Left colon (tissue), 2 donors: Measurements from ENCODE around the gene VCL. TPM values are rescaled to one million over a fixed set of nuclear protein-coding genes. Genes with fewer than 3 reads are reported as not detected.

ENCODE experiments used
- ATAC-seq: fragments of 200-7000 bp; cut with Tn5 transposase; one replicate; pipeline ENCODE4 v1.9.1; 2020; ENCODE audit warnings: mild to moderate bottlenecking, moderate library complexity
- DNase-seq, 2 donors: peaks; one replicate each; pipeline ENCODE4 v3.0.0-alpha.2; 2020
- intact Hi-C, 2 donors: fragments of 100-400 bp; cut with DNase I in 1 of 2; cut with micrococcal nuclease in 1 of 2; formaldehyde crosslinking; loops; one replicate each; pipeline versions ENCODE4 v1.11.2 to v1.14.0; 2022; cut with DNase I, micrococcal nuclease
- total RNA-seq, 2 donors: library from RNA; stranded (reverse); fragmentation: NEBNext Ultra II Directional; extraction: Animal tissue kit (Norgen Biotek cat#: 25700); gene quantifications; one replicate each; pipeline ENCODE4 v1.2.1, GENCODE V29; 2021
- donor health status: DM: no; HTN: no; CAD: no.
- donor health status: DM: yes; HTN: yes; CAD: no.

VCL gene
- total RNA-seq, 2 donors from 2014 or later: 122 to 123 TPM

DNA sequence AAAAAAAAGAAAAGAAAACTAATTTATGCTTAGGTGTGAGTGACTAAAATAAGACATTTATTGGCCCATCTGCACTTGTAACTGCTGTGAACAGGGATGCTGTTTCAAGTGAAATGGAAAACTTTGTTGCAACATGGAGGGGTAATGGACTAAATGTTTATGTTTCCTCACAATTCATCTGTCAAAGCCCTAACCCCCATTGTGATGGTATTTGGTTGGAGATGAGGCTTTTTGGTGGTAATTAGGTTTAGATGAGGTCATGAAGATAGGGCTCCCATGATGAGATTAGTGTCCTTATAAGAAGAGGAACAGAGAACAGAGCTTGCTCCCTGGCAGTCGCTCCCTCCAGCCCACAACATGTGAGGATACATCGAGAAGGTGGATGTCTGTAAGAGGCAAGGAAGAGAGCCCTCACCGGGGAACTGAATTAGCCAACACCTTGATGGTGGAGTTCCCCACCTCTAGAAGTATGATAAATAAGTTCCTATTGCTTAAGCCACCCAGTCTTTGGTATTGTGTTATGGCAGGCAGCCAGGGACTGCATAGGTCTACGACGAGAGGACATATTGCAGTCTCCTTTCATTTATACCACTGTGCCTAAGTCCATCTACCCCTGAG lies 28.6 kb upstream of the VCL start:
- intact Hi-C loops: no loop called here
- no peak for DNase-seq
- no peak for ATAC-seq

DNA sequence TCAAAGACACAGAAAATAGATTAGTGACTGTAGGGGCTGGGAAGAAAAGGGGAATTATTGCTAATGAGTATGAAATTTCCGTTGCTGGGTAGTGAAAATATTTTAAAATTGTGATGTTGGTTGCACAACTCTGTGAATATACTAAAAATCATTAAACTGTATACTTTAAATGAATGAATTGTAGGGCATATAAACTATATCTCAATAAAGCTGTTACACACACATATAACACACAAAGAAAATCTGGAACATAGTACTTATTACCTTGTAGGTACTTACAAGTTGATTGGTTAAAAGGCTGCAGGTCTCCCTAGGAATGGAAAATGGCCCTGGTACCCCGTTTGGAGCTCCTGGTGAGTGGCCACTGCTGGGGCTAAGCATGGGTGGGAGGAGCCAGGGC lies 27.1 kb upstream of the VCL start:
- intact Hi-C loops: no loop called here
- DNase-seq (no peak), ATAC-seq (no peak)

DNA sequence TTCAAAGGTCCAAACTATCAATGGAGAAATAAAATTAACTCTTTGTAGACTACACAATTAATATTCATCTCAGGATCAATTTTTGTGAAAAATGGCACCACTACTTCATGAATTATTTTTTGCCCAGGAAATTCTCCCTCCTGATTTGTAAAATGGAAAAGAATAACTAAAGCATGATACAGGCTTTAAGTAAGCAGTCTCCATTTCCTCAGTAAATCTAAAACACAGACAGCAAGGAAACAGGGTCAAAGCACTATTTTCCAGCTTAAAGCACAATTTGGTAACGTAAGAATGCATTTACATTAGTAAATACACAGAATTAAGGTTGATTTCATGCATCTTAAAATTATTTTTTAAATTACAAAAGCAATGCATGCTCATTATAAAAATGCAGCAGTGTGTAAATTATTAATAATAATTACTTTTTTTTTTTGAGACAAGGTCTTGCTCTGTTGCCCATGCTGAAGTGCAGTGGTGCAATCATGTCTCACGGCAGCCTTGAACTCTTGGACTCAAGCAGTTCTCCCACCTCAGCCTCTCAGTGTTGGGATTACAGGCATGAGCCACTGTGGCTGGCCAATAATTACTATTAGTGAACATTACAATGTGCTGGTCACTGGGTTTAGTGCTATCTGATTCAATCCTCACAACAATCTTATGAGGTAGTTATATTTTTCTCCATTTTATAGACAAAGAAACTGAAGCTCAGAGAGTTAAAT lies 26.1 kb upstream of the VCL start:
- no peak for ATAC-seq
- intact Hi-C loops: no loop called here
- DNase-seq: no peak

DNA sequence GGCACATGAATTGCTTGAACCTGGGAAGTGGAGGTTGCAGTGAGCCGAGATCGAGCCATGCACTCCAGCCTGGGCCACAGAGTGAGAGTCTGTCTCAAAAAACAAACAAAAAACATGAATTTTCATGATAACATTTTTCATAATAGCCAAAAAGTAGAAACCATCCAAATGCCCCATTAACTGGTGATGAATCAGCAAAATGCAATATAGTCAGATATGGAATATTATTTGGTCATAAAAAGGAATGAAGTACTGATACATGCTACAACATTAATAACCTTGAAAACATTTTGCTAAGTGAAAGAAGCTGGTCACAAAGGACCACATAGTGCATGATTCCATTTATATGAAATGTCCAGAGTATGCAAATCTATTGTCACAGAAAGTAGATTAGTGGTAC lies 24.5 kb upstream of the VCL start:
- no peak for ATAC-seq
- intact Hi-C loops: no loop called here
- no peak for DNase-seq

DNA sequence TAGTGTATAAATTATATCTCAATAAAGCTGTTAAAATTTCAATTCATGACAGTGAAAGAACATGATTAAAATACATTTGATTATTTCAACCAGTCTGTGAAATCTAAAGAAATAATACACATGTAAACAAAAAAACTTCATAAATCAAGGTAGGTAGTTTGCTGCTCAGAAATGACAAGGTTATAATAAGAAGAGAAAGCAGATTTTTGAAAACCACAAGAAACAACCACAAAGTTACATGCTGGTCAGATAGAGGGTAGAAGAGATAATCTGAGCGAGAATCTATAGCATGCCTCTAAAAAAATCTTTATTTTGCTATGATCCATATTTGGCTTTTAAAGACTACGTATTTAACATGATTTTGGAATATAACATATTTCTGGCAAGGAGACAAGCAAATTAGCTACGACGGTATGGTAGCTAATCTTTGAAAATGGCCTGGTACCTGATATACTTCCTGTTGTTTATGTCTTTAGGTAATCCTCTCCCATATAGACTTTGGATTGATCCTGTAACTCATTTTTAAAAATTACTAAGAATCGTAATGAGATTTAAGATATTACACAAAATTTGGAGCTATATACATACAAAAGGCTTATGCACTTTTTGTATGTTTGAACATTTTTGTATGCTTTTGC lies 23.5 kb upstream of the VCL start:
- no peak for DNase-seq
- ATAC-seq: no peak
- intact Hi-C loops: no loop called here

DNA sequence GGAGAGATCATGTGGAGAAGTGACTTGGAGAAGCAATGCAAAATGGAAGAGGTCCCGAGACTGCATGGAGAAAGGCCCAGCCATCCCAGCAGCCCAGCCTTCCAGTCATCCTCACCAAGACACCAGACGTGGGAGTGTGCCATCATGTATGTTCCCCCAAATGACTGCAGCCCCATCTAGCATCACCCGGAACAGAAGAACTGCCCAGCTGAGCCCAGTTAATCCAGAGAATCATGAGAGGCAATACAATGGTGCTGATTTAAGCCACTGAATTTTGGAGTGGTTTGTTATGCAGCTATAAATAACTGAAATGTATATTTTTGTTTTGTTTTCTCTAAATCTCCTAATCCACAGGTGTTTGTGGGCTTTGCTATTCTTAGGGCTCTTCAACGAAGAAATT lies 22.5 kb upstream of the VCL start:
- ATAC-seq: no peak
- intact Hi-C loops: no loop called here
- no peak for DNase-seq

DNA sequence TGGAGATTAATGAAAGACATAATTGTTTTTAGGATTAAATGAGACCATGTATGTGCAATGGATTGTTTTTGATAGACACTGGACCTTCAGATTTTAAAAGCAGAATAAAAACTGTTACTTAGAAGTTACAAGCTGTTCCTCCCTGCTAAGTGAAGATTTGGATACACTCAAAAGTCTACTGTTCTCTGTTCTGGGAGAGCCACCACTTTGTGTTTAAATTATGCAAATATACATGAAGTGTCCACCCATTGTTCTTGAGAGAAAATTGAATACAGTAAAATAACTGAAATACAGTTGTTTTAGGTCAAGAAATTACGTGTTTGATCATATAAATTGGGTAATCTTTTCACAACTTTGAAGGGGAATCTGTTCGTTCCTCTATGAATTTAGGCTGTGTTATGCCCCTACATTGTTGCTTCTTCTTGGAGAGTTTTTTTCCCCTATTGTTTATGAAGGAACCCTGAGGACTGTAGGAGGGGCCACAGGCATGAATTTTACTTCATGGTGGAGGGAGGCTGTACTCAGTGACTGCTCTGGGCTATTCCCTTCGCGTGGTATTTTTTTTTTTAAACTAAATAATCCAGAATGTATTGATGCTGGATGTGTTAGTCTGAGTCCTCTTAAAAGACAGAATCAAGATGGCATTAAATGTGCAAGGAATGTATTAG lies 18.6 kb upstream of the VCL start:
- DNase-seq (no peak), ATAC-seq (no peak)
- intact Hi-C loops: no loop called here

DNA sequence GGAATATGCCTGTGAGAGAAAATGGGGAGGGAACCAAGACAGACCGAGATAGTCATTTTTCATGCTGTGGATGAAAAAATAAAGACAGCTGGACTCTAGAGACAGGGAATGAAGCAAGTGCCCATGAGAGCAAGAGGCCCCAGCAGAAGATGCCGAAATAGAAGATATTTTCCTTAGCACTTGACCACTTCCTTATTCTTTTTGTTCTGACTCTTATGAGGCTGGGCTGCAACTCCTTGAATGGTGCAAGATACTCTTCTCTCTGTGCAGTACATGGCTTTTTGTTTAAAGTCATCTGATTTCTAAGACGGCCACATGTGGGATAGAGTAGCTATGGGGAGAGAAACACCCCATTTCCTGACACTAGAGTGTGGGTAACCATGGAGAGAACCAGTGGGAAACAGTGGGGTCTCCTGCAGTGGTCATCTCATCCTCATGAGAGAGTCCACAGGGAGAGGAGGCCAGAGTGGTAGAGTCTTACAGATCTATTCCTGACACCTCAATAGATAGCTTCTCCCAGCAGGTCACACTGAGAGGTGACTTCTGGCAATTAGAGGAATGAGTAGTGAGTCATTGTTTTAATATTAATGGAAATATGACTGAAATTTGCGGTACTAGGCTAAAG lies 18.0 kb upstream of the VCL start:
- no peak for DNase-seq
- no peak for ATAC-seq
- intact Hi-C loops: no loop called here

DNA sequence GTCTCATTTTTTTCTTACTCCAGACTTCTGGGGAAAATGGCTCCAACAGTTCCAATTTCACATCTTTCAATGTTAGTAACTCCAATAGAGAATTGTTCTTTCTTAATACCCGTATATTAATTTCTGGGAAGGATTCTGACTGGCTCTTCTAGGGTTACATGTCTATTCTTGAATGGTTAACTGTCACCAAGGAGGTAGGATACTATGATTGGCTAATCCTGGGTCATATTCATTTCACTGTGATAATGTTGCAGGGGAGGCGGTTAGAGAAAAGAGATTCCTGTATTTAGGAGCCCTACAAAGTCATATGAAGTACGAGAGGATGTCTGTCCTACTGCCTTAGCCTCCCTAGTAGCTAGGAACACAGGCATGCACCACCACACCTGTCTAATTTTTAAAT lies 16.1 kb upstream of the VCL start:
- ATAC-seq (no peak), DNase-seq (no peak)
- intact Hi-C loops: no loop called here

DNA sequence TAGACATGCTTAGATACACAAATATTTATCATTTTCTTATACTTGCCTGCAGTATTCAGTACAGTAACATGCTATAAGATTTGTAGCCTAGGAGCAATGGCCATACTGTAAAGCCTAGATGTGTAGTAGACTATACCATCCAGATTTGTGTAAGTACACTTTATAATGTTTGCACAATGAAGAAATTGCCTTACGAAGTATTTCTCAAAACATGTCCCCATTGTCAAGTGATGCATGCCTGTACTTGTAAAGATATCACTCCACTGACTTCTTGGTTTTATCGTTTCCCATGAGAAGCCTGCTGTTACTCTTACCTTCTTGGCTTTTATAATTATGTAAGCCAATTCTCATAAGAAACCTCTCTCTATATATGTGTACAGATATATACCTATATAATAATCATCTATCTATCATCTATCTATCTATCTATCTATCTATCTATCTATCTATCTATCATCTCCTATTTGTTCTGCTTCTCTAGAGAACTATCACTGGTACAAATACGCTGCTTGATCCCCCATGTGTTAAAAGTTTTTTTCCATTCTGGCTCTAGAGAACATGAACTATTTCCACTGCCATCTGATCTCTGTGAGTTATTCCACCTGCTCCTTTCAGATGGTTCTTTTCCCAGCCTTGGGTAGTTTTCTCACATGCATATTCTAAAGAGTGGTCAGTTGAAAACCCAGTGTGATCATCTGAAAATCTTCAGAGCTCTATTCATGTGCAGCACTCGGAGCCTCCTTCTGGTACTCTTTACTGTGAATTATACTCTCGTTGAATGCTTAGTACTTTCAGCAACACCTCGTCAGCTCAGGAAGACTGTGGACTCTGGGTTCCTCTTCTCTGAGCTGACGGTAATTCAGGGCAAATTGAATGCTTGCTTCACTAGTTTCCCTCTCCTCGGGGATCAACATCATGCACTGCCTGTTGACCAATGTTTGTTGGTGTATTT lies 14.5 kb upstream of the VCL start:
- DNase-seq (no peak), ATAC-seq (peak; percentile 75)
- intact Hi-C loops: no loop called here

DNA sequence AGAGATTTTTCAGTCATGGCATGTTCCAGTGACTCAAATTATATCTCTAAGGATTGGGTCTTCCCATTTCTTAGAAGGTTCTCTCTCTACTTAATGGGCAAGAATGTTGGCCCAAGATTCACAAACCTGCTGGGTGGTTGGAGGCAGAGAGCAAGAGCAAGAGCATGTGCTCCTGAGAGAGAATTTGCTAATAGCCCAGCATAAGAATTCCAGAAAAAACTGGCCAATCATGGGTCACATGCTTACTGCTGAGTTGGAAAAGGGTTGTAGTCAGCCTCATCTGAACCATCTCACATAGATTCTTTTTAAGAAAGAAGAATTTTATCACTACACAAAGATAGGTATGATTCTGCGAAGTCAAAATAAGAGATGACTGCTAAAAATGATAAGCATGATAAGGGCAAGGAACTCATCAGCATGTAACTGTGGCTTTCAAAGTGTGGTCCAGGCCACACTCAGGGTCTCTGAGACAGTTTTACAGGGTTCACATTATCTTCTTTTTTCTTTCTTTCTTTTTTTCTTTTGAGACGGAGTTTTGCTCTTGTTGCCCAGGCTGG lies 8.2 kb upstream of the VCL start:
- no peak for ATAC-seq
- no peak for DNase-seq
- intact Hi-C loops: no loop called here

DNA sequence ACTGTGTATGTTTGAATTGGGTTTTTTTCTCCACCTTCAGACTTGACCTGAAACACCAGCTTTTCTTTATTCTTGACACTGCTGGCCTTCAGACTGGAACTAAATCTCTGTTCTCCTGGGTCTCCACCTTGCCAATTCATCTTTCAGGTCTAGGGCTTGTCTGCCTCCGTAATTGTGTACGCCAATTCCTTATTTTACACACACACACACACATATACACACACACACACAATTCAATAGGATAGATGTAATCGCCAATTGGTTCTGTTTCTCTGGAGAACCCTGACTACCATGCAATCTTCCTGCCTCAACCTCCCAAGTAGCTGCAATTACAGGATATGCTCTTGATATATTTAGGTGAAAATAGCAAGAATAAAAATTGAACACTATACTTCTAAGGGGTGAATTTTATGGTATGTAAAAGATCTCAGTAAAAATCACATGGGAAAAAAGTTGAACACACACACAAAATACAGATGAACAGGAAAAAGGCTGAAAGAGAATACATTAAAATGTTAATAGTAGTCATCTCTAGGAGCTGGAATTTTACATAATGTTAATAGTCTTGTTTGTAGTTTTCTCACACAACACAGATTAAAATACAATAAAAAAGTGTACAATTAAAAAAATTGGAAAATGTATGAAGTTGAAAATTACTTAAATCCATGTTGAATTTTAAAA lies 6.6 kb upstream of the VCL start:
- intact Hi-C loops: no loop called here
- DNase-seq: no peak
- ATAC-seq: no peak

DNA sequence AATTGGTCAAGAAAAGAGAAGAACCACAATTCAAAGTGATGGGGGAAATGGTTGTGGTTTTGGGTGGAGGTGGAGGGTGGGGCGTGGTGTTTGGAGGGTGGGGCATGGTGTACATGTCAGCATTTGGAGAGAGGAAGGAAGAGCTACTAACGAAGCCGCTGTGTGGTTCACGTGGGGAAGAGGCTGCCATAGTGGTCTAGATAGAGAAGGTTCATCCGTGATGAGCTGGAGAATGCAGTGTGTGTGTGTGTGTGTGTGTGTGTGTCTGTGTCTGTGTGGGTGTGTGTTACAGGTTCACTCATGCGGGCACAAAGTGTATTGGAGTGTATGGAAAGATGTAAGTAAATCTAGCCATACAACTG lies 6.1 kb upstream of the VCL start:
- ATAC-seq: peak; percentile 44
- DNase-seq: peak; percentile 37 to 45
- intact Hi-C loops: no loop called here

DNA sequence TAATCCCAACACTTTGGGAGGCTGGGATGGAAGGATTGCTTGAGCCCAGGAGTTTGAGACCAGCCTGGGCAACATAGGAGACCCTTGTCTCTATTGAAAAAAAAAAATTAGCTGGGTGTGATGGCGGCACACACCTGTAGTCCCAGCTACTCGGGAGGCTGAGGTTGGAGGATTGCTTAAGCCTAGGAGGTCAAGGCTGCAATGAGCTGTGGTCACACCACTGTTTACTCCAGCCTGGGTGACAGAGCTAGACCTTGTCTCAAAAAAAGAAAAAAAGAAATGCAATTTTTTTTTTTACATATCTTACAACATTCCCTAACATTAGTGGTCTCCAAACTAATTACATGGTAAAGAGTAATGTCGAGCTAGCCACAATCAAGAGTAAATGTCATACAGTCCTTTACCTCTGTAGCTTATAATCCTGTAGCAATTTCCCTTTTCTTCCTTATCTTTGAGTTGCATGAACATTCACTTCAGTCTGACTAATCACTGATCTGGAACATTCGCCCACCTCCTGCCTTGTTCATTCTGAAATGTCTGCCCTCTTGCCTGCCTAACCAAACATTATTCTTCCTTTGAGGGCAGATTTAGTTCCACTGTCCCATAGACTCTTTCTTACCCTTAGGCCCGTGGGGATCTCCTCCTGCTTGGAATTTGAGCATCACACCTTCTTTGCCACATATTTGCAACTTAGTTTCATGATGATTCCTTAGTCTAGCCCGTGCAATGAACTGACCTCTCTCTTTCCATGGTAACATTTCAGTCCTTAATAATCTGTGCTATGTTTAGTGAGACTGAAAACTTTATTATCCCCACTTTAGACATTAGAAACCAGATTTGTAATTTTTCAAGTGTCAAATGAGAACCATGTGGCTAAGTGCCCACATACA lies 4.8 kb upstream of the VCL start:
- intact Hi-C loops: no loop called here
- no peak for ATAC-seq
- DNase-seq: no peak

DNA sequence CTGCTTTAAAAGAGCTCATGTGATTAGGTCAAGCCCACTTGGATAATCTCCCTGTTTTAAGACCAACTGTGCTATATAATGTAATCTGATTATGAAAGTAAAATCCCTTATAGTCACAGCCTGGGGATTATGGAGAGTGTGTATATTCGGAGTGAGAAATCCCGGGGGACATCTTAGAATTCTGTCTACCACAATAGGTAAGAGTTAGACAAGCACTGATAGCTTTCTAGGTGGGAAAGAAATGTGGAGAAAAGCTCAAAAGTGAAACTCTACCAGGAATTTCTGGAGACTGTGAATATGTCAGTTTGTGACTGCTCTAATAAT lies 2.9 kb upstream of the VCL start:
- intact Hi-C loops: no loop called here
- no peak for ATAC-seq
- DNase-seq: no peak

DNA sequence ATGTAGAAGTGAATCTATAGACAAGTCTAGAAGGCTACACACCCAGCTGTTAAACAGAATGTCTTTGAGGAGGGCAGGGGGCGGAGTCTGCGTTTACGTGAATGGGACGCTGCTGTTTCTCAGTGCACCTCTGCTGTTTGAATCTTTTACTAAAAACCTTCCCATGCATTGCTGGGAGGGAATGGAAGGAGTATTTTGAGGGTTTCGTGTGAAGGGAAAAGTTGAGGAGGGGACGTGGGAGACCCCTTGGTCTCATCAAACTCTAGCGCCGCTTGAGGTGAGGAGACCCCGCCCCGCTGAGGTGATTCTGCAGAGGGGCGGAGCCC lies 492 bp upstream of the VCL start:
- intact Hi-C loops: no loop called here
- peak; percentile 62 for ATAC-seq
- DNase-seq: peak; percentile 84 to 92

DNA sequence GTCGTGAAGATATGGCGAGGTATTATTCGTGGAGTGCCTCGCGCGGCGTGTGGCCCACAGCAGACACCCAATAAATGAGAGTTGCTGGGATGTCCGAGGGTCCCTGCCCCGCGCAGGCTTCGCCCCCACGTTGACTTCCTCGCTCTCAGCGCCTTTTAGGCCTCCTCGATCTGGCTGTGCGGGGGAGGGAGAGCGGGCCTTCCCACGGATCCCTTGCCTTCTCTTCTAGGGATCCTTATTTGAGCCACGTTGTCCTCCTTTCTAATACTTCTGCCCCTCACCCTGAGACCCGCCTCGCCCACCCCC lies 660 bp downstream of the VCL start:
- DNase-seq (peak in 1 of 2 donors; percentile 44), ATAC-seq (peak; percentile 0)
- intact Hi-C loops: no loop called here
